GM18502 (cell line): ENCODE measurements around the gene ERAL1.
"Not testable (repeated sequence)": the region's sequence is repeated elsewhere in the genome, so short reads cannot be mapped to it uniquely, and the experiment has no call there.

ENCODE experiments used
- ATAC-seq: cut with Tn5 transposase; IDR thresholded peaks from one replicate; pipeline ENCODE4 v1.9.1; 2021; ENCODE audit warnings: mild to moderate bottlenecking; ENCODE audit not compliant: unreplicated experiment, poor library complexity

ERAL1 gene

GRCh38 chr17:28854457-28855335, at the start of gene ERAL1:
Gene ERAL1, plus strand, starts transcription at chr17:28855016. Its CDS starts 19 bp downstream, at chr17:28855035.
- peak; percentile 97 for ATAC-seq

- no peak for ATAC-seq
Measured at GRCh38 chr17:28807925-28808634, 46.7 kb upstream of the ERAL1 start.

- no peak for ATAC-seq
Measured at GRCh38 chr17:28810437-28810836, 44.4 kb upstream of the ERAL1 start.

GRCh38 chr17:28811651-28812090, 43.1 kb upstream of the ERAL1 start:
- peak; percentile 12 for ATAC-seq

- ATAC-seq = peak; percentile 97
Measured at GRCh38 chr17:28812091-28812747, 42.6 kb upstream of the ERAL1 start.

- ATAC-seq = no peak
Measured at GRCh38 chr17:28812748-28813377, 42.0 kb upstream of the ERAL1 start.

GRCh38 chr17:28816540-28816939, 38.3 kb upstream of the ERAL1 start:
- no peak for ATAC-seq

GRCh38 chr17:28818819-28819221, 36.0 kb upstream of the ERAL1 start:
- ATAC-seq = no peak

GRCh38 chr17:28819582-28819981, 35.2 kb upstream of the ERAL1 start:
- ATAC-seq = no peak

- no peak for ATAC-seq
Measured at GRCh38 chr17:28827672-28828071, 27.1 kb upstream of the ERAL1 start.

- ATAC-seq = no peak
Measured at GRCh38 chr17:28828294-28829040, 26.3 kb upstream of the ERAL1 start.

- no peak for ATAC-seq
Measured at GRCh38 chr17:28834420-28834819, 20.4 kb upstream of the ERAL1 start.

GRCh38 chr17:28836541-28836940, 18.3 kb upstream of the ERAL1 start:
- not testable (repeated sequence) for ATAC-seq

GRCh38 chr17:28839221-28839620, 15.6 kb upstream of the ERAL1 start:
- no peak for ATAC-seq

GRCh38 chr17:28841901-28842281, 12.9 kb upstream of the ERAL1 start:
- ATAC-seq = no peak

GRCh38 chr17:28842282-28843012, 12.4 kb upstream of the ERAL1 start, which contains the start of gene FAM222B:
Gene FAM222B, minus strand, starts transcription at chr17:28842790. Its CDS starts 76,123 bp downstream, at chr17:28766667.
- peak; percentile 77 for ATAC-seq

GRCh38 chr17:28843816-28844148, 11.0 kb upstream of the ERAL1 start:
- ATAC-seq = no peak

GRCh38 chr17:28846231-28846630, 8.6 kb upstream of the ERAL1 start:
- no peak for ATAC-seq

- ATAC-seq = not testable (repeated sequence)
Measured at GRCh38 chr17:28846699-28847098, 8.1 kb upstream of the ERAL1 start.
